HCT116 (cell line): ENCODE results near the gene EPSTI1.

Source experiments
- EGR1 ChIP-seq: IDR thresholded peaks from 2 replicates; pipeline ENCODE4 v1.6.1; 2012; ENCODE audit warnings: low read depth
- ELF1 ChIP-seq: IDR thresholded peaks from 2 replicates; pipeline ENCODE4 v1.6.1; 2012; ENCODE audit warnings: low read depth, borderline replicate concordance
- EZH2 ChIP-seq: fragments of 200-600 bp; sonication (generic); IDR thresholded peaks from 2 replicates; pipeline ENCODE4 v1.6.1; 2017; ENCODE audit warnings: antibody characterized with exemption, mixed run types
- POLR2A ChIP-seq: IDR thresholded peaks from 2 replicates; pipeline ENCODE4 v1.7.0; 2011; ENCODE audit warnings: borderline replicate concordance; ENCODE audit not compliant: insufficient read depth, insufficient read length; ENCODE audit errors: extremely low read depth
- POLR2AphosphoS5 ChIP-seq: IDR thresholded peaks from 2 replicates; pipeline ENCODE4 v1.6.1; 2011; ENCODE audit warnings: mild to moderate bottlenecking, low read depth, low read length, moderate library complexity
- RAD21 ChIP-seq: IDR thresholded peaks from 2 replicates; pipeline ENCODE4 v1.6.1; 2012; ENCODE audit warnings: low read depth, mild to moderate bottlenecking
- SRF ChIP-seq: IDR thresholded peaks from 2 replicates; pipeline ENCODE4 v1.6.1; 2012; ENCODE audit warnings: low read depth
- YY1 ChIP-seq: IDR thresholded peaks from 2 replicates; pipeline ENCODE4 v1.6.1; 2011; ENCODE audit warnings: low read length, low read depth, moderate library complexity, mild to moderate bottlenecking; ENCODE audit not compliant: insufficient replicate concordance; ENCODE audit errors: extremely low read depth
- TF ChIP-seq, protein P1 (sequence below): IDR thresholded peaks from 2 replicates; pipeline ENCODE4 v1.6.1; 2012; ENCODE audit warnings: low read depth
- TF ChIP-seq, protein P2 (sequence below), 3 experiments: fragments of 200-600 bp in 1 of 3; sonication (generic) in 1 of 3; IDR thresholded peaks in 2 of 3; conservative IDR thresholded peaks in 1 of 3; 2 replicates each; pipeline ENCODE4 v1.5.1; 2012 to 2017; ENCODE audit warnings: low read depth in 2 of 3, low read length in 2 of 3, antibody characterized with exemption in 1 of 3, borderline replicate concordance in 1 of 3, control low read depth in 1 of 3, mild to moderate bottlenecking in 1 of 3, mixed read lengths in 1 of 3, mixed run types in 1 of 3, moderate library complexity in 1 of 3; ENCODE audit not compliant: insufficient read depth in 1 of 3
- TF ChIP-seq, protein P3 (sequence below): IDR thresholded peaks from 2 replicates; pipeline ENCODE4 v1.6.1; 2012

DNA sequence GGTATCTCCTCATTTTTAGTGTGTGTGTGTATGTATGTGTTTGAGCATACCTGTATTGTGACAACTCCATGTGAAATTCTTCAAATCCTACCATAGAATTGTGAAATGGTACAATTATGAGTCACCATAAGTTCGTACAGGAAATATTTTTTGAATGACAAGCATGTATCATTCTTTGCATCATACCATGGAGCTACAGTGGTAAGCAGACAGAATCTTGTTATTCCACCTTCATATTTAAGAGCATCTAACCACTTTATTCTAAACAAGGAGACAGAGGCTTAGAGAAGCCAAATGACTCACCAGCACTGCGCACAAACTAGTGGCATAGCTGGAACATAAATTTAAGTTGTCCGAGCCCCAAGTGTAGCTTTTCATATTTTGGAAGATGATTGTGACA, 4.5 kb upstream of the EPSTI1 start:
- no peak for TF ChIP-seq EZH2
- TF ChIP-seq, protein P1, sequence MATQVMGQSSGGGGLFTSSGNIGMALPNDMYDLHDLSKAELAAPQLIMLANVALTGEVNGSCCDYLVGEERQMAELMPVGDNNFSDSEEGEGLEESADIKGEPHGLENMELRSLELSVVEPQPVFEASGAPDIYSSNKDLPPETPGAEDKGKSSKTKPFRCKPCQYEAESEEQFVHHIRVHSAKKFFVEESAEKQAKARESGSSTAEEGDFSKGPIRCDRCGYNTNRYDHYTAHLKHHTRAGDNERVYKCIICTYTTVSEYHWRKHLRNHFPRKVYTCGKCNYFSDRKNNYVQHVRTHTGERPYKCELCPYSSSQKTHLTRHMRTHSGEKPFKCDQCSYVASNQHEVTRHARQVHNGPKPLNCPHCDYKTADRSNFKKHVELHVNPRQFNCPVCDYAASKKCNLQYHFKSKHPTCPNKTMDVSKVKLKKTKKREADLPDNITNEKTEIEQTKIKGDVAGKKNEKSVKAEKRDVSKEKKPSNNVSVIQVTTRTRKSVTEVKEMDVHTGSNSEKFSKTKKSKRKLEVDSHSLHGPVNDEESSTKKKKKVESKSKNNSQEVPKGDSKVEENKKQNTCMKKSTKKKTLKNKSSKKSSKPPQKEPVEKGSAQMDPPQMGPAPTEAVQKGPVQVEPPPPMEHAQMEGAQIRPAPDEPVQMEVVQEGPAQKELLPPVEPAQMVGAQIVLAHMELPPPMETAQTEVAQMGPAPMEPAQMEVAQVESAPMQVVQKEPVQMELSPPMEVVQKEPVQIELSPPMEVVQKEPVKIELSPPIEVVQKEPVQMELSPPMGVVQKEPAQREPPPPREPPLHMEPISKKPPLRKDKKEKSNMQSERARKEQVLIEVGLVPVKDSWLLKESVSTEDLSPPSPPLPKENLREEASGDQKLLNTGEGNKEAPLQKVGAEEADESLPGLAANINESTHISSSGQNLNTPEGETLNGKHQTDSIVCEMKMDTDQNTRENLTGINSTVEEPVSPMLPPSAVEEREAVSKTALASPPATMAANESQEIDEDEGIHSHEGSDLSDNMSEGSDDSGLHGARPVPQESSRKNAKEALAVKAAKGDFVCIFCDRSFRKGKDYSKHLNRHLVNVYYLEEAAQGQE = no peak
- TF ChIP-seq EGR1 = no peak
- TF ChIP-seq, protein P2, sequence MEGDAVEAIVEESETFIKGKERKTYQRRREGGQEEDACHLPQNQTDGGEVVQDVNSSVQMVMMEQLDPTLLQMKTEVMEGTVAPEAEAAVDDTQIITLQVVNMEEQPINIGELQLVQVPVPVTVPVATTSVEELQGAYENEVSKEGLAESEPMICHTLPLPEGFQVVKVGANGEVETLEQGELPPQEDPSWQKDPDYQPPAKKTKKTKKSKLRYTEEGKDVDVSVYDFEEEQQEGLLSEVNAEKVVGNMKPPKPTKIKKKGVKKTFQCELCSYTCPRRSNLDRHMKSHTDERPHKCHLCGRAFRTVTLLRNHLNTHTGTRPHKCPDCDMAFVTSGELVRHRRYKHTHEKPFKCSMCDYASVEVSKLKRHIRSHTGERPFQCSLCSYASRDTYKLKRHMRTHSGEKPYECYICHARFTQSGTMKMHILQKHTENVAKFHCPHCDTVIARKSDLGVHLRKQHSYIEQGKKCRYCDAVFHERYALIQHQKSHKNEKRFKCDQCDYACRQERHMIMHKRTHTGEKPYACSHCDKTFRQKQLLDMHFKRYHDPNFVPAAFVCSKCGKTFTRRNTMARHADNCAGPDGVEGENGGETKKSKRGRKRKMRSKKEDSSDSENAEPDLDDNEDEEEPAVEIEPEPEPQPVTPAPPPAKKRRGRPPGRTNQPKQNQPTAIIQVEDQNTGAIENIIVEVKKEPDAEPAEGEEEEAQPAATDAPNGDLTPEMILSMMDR (IDR thresholded peaks at IDR 0.05 in 2 of 3, conservative IDR thresholded peaks at IDR 0.05 in 1 of 3; ENCODE audit: borderline replicate concordance in 1 of 3, insufficient read depth in 1 of 3, low read depth in 2 of 3, low read length in 2 of 3) = no peak
- no peak for TF ChIP-seq POLR2A
- no peak for TF ChIP-seq RAD21
- TF ChIP-seq SRF = no peak
- TF ChIP-seq, protein P3, sequence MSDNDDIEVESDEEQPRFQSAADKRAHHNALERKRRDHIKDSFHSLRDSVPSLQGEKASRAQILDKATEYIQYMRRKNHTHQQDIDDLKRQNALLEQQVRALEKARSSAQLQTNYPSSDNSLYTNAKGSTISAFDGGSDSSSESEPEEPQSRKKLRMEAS = no peak
- TF ChIP-seq YY1 = no peak
- TF ChIP-seq ELF1 = no peak
- TF ChIP-seq POLR2AphosphoS5 = no peak
